ENCODE data around the gene CKAP2L.

Gene CKAP2L

DNA sequence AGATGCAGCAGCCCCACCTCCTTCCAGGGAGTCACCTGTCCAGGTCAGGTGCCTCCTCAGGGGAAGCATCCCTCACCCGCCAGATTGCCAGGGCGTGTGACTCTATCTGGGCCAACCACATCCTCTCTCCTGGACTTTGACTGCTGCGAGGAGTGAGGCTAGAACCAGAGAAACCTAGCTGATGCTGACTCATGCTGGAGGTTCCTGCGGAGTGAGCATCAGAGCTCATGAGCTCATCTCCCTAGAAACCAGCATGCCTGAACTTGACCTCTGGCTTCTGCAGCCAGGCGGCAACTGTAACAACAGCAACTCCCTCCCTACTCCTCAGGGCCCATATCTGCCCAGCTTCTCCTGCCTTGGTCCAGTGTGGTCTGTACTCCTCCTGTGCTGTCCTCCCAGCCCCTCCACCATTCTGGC lies 71.9 kb downstream of the CKAP2L start:
- H3K27ac ChIP-seq: no peak overlapping the region

GRCh38 chr2:112691881-112692281 lies 72.5 kb downstream of the CKAP2L start:
- H3K27ac ChIP-seq: no peak overlapping the region
- TF ChIP-seq, protein P1, sequence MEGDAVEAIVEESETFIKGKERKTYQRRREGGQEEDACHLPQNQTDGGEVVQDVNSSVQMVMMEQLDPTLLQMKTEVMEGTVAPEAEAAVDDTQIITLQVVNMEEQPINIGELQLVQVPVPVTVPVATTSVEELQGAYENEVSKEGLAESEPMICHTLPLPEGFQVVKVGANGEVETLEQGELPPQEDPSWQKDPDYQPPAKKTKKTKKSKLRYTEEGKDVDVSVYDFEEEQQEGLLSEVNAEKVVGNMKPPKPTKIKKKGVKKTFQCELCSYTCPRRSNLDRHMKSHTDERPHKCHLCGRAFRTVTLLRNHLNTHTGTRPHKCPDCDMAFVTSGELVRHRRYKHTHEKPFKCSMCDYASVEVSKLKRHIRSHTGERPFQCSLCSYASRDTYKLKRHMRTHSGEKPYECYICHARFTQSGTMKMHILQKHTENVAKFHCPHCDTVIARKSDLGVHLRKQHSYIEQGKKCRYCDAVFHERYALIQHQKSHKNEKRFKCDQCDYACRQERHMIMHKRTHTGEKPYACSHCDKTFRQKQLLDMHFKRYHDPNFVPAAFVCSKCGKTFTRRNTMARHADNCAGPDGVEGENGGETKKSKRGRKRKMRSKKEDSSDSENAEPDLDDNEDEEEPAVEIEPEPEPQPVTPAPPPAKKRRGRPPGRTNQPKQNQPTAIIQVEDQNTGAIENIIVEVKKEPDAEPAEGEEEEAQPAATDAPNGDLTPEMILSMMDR (IDR thresholded peaks at IDR 0.05): no peak
- TF ChIP-seq ZFX (IDR thresholded peaks at IDR 0.05; ENCODE audit: borderline replicate concordance): no peak

More for the DNA sequence above, 71.9 kb downstream of the CKAP2L start:
- TF ChIP-seq, protein P1 (IDR thresholded peaks at IDR 0.05): no peak
- no peak for TF ChIP-seq ZFX (IDR thresholded peaks at IDR 0.05; ENCODE audit: borderline replicate concordance)

DNA sequence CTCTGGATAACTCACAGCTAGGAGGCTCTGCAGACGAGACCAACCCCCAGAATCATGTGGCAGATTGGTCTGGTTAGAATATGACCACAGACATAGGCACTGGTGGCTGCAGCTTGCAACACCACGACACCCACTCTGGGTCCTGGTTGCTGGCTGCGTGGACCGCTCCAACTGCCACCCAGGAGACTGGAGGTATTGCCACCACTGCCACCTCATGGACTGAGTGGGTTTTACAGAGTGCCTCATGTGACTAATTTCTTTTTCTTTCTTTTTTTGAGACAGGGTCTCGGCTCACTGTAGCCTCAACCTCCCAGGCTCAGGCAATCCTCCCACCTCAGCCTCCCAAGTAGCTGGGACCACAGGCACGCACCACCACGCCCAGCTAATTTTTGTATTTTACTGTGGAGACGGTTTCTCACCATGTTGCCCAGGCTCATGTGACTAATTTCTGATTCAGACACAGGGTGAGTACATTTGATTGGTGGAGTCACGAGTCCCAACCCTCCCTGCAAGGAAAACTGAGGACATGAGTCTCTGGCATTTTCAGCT lies 73.5 kb downstream of the CKAP2L start:
- H3K27ac ChIP-seq: no peak overlapping the region
- TF ChIP-seq, protein P1 (IDR thresholded peaks at IDR 0.05): peak; percentile 80
- TF ChIP-seq ZFX (IDR thresholded peaks at IDR 0.05; ENCODE audit: borderline replicate concordance): no peak

GRCh38 chr2:112688086-112688880 lies 76.1 kb downstream of the CKAP2L start:
- no peak overlapping the region for H3K27ac ChIP-seq
- no peak for TF ChIP-seq ZFX (IDR thresholded peaks at IDR 0.05; ENCODE audit: borderline replicate concordance)
- TF ChIP-seq, protein P1 (IDR thresholded peaks at IDR 0.05): no peak

DNA sequence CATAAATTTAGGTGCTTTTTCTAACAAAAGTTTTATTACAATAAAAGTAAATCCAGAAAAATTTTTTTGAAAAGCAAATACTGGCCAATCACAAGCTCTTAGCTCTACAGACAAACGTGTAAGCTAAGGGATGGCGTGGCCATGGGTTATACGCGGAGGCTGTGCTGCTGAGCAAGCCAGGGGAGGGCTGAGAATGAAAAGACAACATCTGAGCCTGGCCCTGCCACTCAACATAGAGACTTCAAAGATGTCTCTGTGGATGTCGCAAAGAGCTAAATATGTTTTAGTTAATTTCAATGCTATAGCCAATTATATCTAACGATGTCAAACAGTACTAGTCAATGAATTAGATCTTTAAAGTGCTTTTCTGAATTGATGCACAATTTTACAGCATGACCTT lies 76.9 kb downstream of the CKAP2L start:
- TF ChIP-seq, protein P1 (IDR thresholded peaks at IDR 0.05): no peak
- TF ChIP-seq ZFX (IDR thresholded peaks at IDR 0.05; ENCODE audit: borderline replicate concordance): no peak
- H3K27ac ChIP-seq: no peak overlapping the region

Data from 22Rv1 (cell line).